ENCODE results near the gene GOPC. TPM values are rescaled to one million over a fixed set of nuclear protein-coding genes. Genes with fewer than 3 reads are reported as not detected.

GOPC gene
- total RNA-seq, 2 donors from 2014 or later = 28.4 to 30.3 TPM

- DNase-seq = no peak
- peaks cover 12% of the 10 kb centered on the region for H3K36me3 Mint-ChIP-seq (ENCODE audit: low read depth)
- no peaks in the 10 kb centered on the region for H3K4me1 Mint-ChIP-seq
- TF ChIP-seq CTCF (conservative IDR thresholded peaks at IDR 0.05) = no peak
- WGBS, 2 experiments (ENCODE audit: insufficient coverage in 1 of 2, insufficient read length in 1 of 2) = 83% methylated on average over 4 of the region's 4 CpGs; no CpG with 5 or more reads in 1 of the 2 experiments
- Histone ChIP-seq H3K4me1 (ENCODE audit: control insufficient read depth, insufficient read depth, low read length) (no peaks in the 10 kb centered on the region), H3K27me3 (ENCODE audit: control insufficient read depth, insufficient read depth, low read length, poor library complexity, severe bottlenecking) (no peaks in the 10 kb centered on the region), H3K27ac (ENCODE audit: low read depth, low read length) (no peak overlapping the region), H3K4me3 (ENCODE audit: low read length) (no peak overlapping the region), H3K9me3 (ENCODE audit: control insufficient read depth, low read length) (no peaks in the 10 kb centered on the region), H3K9ac (ENCODE audit: extremely low read depth, low read length, poor library complexity, severe bottlenecking) (no peak overlapping the region), H3K36me3 (ENCODE audit: control insufficient read depth, insufficient read depth, low read length) (peaks cover 27% of the 10 kb centered on the region)
- no peaks in the 10 kb centered on the region for H3K9me3 Mint-ChIP-seq
- H3K4me3 Mint-ChIP-seq = no peak overlapping the region
- H3K27ac Mint-ChIP-seq = no peak overlapping the region
- no peaks in the 10 kb centered on the region for H3K27me3 Mint-ChIP-seq (ENCODE audit: insufficient read depth)
Observed at GRCh38 chr6:117559299-117559698, 43.0 kb downstream of the GOPC start.

GRCh38 chr6:117558818-117559217, 43.5 kb downstream of the GOPC start:
- Histone ChIP-seq H3K9ac (ENCODE audit: extremely low read depth, low read length, poor library complexity, severe bottlenecking) (no peak overlapping the region), H3K4me3 (ENCODE audit: low read length) (no peak overlapping the region), H3K9me3 (ENCODE audit: control insufficient read depth, low read length) (no peaks in the 10 kb centered on the region), H3K27me3 (ENCODE audit: control insufficient read depth, insufficient read depth, low read length, poor library complexity, severe bottlenecking) (no peaks in the 10 kb centered on the region), H3K27ac (ENCODE audit: low read depth, low read length) (no peak overlapping the region), H3K36me3 (ENCODE audit: control insufficient read depth, insufficient read depth, low read length) (peaks cover 25% of the 10 kb centered on the region), H3K4me1 (ENCODE audit: control insufficient read depth, insufficient read depth, low read length) (no peaks in the 10 kb centered on the region)
- Mint-ChIP-seq H3K4me3 (no peak overlapping the region), H3K36me3 (ENCODE audit: low read depth) (peaks cover 12% of the 10 kb centered on the region), H3K27me3 (ENCODE audit: insufficient read depth) (no peaks in the 10 kb centered on the region), H3K4me1 (no peaks in the 10 kb centered on the region), H3K27ac (no peak overlapping the region), H3K9me3 (no peaks in the 10 kb centered on the region)
- WGBS, 2 experiments (ENCODE audit: insufficient coverage in 1 of 2, insufficient read length in 1 of 2) = 92 to 98% methylated on average over 4 of the region's 4 CpGs
- DNase-seq = no peak
- no peak for TF ChIP-seq CTCF (conservative IDR thresholded peaks at IDR 0.05)

GRCh38 chr6:117557951-117558350, 44.4 kb downstream of the GOPC start:
- Histone ChIP-seq H3K4me1 (ENCODE audit: control insufficient read depth, insufficient read depth, low read length) (no peaks in the 10 kb centered on the region), H3K27ac (ENCODE audit: low read depth, low read length) (no peak overlapping the region), H3K4me3 (ENCODE audit: low read length) (no peak overlapping the region), H3K9me3 (ENCODE audit: control insufficient read depth, low read length) (no peaks in the 10 kb centered on the region), H3K9ac (ENCODE audit: extremely low read depth, low read length, poor library complexity, severe bottlenecking) (no peak overlapping the region), H3K36me3 (ENCODE audit: control insufficient read depth, insufficient read depth, low read length) (peaks cover 20% of the 10 kb centered on the region), H3K27me3 (ENCODE audit: control insufficient read depth, insufficient read depth, low read length, poor library complexity, severe bottlenecking) (no peaks in the 10 kb centered on the region)
- H3K9me3 Mint-ChIP-seq = no peaks in the 10 kb centered on the region
- WGBS, 2 experiments (ENCODE audit: insufficient coverage in 1 of 2, insufficient read length in 1 of 2) = 91 to 95% methylated on average over 2 to 3 of the region's 3 CpGs
- H3K27me3 Mint-ChIP-seq (ENCODE audit: insufficient read depth) = no peaks in the 10 kb centered on the region
- H3K4me3 Mint-ChIP-seq = no peak overlapping the region
- DNase-seq = no peak
- TF ChIP-seq CTCF (conservative IDR thresholded peaks at IDR 0.05) = no peak
- peaks cover 10% of the 10 kb centered on the region for H3K36me3 Mint-ChIP-seq (ENCODE audit: low read depth)
- no peaks in the 10 kb centered on the region for H3K4me1 Mint-ChIP-seq
- no peak overlapping the region for H3K27ac Mint-ChIP-seq
